HG02840 (cell line): ENCODE results near the gene RASGRP3.

ENCODE experiments used
- ATAC-seq: cut with Tn5 transposase; IDR thresholded peaks from one replicate; pipeline ENCODE4 v1.9.1; 2021; ENCODE audit warnings: mild to moderate bottlenecking, moderate library complexity, moderate number of reproducible peaks; ENCODE audit not compliant: unreplicated experiment, low FRiP score

The RASGRP3 gene

DNA sequence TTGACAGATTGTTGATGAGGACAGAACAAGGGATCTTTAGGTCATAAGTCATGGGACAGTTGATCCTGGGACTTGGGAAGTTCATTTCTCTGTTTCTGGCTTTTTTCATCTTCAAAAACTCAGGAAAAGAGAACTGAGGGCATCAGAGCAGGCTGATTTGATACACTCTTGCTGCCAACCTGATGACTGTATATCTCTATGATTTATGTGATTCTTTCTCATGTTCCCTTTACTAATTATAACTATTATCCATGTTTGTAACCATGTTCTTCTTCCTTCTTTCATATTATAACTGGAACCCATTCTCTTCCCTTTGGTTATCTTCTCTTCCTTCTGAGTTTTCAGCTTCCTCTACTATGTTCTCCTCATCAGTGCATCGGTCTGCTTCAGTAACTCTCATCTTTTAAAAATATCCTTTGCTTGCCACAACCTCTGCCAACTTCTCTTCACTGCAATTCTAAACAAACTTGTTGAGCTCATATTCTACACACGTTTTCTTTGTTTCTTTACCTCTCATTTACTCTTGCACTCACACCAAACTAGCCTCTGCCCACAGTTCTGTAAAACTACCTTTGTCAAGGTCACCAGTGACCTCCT, 13.5 kb downstream of the RASGRP3 start:
- no peak for ATAC-seq

DNA sequence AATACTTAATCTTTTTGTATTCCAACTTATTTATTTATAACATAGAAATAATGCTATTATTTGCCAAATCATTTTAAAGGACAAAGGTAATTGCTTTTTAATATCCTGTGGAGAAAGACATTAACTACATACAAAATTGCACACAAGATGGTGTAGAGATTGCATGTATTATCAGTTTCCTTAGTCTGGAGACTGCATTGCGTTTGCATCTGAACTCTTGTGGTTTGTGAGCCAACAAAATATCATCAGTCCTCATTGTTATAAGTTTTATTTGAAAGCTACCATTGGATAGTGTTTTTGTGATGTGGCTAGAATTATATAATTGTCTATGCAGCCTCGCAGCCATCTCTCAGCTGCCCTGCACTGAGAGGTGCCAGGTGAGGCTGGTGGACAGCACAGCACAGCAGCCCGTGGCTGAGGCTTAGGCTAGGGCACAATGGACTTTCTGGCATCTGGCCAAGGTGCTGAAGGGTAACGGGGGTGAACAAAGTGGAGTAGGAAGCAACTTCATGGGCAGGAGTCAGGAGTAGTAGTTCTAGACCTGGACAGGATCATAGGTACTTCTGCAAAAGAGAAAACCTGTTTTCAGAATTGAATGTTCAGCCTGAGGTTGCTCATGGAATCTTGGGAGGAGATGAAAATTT, 15.1 kb downstream of the RASGRP3 start:
- ATAC-seq, result no peak

DNA sequence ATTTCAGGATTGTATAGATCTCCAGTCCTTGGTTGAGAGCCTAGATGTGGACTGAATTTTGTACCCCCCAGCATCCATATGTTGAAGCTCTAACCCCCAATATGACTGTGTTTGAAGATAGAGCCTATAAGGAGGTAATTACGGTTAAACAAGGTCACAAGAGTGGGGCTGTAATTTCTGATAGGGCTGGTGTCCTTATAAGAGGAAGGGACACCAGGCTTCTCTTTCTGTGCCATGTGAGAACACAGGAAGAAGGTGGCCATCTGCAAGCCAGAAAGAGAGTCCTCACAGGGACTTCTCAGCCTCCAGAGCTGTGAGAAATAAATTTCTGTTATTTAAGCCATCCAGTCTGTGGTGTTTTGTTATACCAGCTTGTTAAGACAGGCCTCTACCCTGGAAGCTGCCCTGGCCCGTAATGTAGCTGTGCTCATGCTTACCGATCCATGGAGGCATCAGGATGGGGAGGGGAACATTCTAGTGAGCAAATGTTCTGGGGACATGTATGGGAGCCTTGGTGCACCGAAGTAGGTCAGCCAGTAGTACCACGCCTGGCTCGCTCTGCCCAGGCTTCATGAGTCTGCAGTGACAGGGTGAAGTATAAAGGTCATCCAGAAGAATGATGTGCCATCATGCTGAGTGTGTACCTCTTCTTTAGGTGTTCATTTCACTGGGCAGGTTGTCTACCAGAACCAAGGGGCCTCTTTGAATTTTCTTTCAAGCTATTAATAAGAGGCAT, 16.1 kb downstream of the RASGRP3 start:
- ATAC-seq, result no peak

DNA sequence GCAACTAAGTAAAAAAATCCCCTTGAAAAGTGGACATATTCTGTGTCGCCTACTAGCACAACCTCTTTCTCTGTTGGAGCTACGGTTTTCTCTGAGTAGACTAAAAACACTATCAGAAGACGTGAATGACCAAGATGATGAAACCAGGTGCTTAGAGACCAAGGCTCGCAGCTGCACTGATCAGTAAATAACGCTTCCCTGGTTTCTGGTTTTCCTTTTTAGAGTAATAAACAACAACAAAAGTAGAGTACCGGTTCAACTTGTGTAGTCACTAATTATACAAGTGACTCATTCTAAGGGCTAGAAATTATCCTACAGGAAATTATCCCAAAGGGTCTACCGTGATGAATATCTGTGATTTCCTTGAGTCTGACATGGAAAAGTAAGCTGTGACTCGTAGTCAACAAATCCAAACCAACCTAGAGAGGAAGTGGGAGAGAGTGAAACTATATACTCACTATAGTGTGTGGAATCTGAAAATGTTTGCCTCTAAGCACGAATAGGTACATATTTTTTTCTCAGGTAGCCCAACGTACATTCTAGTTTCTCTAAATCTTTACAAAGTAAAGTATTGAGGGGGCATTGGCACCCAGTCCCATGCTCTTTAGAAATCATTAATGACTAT, 17.8 kb downstream of the RASGRP3 start:
- peak; percentile 52 for ATAC-seq

DNA sequence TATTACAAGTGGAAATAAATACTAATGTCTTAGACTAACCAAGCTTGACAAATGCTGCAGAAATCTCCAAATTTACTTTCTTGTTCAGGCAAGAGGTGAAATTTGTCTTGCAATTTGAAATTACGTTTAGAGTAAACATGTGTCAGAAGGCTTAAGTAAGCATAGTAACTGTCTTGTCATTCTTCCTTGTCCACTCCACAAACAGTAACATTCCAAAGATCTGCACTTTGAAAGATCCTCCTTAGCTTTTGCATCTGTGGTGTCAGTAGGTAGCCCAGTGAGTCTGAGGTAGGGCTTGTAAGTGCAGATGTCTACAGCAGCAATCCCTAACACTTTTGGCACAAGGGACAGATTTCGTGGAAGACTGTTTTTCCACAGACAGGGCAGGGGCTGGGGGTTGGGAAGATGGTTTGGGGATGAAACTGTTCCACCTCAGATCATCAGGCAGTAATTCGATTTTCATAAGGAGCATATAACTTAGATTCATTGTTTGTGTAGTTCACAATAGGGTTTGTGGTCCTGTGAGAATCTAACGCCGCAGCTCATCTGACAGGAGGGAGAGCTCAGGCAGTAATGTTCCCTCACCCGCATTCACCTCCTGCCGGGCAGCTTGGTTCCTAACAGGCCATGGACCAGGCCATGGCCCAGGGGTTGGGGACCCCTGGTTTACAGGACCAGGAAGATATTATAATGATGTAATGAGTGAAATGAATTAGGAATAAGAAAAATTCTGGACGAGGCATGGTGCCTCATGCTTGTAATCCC, 18.6 kb downstream of the RASGRP3 start:
- ATAC-seq, result no peak

DNA sequence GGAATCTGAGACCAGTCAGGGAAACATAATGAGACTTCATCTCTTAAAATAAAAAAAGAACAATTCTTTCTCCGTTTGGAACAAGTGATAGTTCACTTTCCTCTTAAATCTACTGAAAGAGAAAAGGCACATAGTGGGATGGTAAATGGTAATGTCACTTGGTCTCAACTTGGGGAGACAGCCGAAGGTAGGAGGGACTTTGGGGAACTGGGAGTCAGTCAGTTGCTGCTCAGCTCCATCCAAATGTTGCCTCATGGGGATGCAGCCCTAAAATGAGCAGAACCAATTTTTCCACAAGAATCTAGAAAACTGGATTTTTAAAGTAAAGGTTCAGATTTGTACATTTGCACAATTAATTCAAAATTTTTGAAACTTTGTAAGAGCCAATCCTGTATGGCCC, 19.2 kb downstream of the RASGRP3 start:
- no peak for ATAC-seq

DNA sequence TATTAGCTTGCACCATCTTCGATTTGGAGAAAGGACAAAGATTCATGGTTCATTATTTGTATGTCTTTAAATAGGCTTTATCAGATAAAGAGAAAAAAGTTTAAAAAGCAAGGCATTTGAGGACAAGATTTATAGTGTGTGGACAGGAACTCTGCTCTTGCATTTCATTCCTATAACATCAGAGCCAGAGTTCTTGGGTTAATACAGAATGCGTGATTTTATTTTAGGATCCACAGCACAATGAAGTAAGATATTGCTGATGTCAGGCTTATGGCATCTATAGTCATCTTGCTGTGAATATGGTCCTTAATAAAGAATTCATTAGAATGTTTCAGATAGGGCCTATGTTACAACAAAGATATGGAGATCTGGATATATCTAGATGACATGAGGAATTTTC, 19.7 kb downstream of the RASGRP3 start:
- no peak for ATAC-seq

DNA sequence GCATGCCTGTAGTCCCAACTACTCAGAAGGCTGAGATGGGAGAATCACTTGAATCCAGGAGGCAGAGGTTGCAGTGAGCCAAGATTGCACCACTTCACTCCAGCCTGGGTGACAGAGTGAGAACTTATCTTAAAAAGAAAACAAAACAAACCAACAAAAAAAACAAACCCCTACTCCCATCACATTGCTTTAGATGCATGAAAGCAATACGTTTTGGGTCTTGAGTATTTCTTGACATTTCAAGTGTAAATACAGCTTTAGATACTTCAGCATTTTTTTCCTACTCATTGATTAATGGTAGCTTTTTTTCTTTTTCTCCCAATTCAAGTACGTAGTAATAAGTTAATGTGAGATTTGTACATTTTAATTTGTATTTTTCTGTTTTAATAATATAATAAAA, 20.3 kb downstream of the RASGRP3 start:
- no peak for ATAC-seq

DNA sequence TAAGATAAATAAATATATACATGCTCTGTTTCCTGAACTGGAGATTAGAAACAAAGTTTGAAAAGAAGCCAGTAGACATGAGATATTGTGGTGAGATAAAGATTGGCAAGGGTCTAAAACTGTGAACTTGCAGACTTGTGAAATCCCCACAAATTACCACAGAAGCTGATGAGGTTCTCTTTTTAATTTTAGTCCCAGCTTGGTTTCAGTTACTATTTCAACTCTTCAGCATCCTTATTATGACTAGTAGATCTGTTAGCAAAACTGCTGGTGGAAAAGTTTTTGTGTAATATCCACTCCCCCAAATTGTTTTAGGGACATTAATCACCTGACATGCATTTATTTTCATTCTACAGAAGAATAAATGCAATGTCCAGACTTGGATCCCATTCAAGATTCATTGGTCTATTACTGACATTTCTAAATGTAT, 20.8 kb downstream of the RASGRP3 start:
- peak; percentile 54 for ATAC-seq

DNA sequence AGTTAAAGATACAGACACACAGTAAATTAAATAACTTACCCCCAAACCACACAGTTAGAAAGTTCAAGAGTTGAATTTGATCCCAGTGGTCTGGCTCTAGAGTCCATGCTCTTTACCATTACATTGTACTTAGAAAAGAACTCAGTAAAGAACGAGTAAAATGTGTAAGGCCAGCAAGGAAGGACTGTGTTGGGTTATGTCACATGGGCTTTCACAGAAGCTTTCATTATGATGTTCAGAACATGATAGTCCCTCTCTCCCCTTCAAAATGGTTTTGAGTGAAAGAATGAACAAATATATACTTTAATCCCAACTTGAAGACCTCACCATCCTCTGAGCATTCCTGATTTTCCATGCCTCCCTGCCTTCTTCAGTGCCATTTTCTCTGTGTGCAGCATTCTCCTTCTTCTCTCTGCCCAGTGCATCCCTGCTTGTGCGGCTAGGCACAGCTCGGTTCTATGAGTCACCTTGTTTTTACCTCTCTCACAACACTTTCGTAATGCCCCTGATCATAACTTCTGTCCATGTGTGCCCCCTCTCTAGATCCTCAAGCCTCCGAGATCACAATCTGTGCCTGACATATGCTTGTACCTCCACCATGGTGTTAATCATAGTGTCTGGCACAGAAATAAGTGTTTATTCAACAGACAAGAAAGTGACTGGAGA, 22.0 kb downstream of the RASGRP3 start:
- no peak for ATAC-seq

DNA sequence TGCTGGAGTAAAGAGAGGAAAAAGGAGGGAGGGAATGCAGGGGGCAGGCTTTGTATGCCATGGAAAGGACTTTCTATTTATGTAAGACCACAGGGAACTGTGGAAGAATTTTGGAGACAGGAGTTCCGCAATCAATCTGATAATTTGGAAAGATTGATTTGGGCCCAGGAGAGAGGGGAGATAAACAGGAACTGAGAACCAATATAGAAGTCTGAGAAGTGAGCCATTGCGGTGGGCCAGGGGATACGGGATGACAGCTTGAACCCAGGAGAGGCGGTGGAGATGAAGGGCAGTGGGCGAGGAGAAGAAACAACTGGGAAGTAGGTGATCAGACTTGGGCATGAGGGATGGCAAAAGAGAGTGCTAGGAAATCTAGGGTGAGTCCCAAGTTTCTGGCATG, 23.7 kb downstream of the RASGRP3 start:
- ATAC-seq, result no peak

DNA sequence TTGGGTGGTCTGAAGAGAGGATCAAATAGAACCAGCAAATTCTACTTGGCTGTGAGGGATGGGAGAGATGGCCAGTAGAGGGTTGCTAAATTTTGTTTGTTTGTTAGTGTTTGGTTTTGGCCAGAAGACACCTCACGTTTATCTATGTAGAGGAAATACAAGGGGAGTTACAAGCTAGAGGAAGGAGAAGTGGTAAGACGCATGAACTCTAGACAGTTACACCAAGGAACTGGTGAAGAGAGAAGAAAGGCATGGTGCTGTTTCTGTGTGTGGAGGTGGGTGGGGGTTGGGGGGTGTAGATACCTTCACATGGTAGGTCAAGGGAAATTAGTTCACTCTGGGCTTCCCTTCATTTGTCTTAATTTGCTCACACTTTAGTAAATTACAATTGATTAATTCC, 25.6 kb downstream of the RASGRP3 start:
- no peak for ATAC-seq

DNA sequence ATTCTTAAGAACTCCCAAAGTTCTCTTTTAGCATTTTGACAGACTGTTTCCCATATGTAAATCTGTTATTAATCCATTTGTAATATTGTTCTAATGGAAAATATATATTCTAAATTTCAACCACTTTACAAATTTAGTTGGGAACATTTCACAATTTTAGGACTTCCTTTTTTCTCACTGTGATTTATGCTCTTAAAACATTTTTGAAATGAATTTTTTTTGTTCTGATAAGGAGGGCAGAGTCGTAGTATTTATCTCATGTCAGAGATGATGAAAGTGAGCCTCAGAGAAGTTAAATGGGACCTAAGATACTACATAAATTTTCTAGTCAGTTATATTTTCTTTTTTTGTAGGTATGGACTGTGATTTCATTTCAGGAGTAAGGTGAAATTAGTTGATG, 26.6 kb downstream of the RASGRP3 start:
- ATAC-seq, result no peak

DNA sequence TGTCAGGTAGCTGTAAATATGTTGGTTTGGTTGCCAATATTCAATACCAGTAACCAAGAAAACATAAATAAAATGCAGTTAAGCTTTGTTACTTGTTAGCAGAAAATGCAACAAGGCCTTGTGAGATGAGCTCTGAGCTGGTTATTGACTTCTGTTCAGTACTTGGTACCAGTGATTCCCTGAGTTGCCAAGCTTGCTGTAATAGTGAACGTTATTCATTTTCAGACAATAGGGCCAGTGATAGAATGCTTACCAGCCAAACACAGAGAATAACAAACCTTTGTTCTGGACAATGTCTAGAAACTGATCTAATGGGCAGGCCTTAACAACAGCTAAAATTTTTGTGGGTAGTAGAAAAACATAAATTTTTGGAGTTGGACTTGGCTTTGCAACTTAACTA, 29.5 kb downstream of the RASGRP3 start:
- no peak for ATAC-seq

DNA sequence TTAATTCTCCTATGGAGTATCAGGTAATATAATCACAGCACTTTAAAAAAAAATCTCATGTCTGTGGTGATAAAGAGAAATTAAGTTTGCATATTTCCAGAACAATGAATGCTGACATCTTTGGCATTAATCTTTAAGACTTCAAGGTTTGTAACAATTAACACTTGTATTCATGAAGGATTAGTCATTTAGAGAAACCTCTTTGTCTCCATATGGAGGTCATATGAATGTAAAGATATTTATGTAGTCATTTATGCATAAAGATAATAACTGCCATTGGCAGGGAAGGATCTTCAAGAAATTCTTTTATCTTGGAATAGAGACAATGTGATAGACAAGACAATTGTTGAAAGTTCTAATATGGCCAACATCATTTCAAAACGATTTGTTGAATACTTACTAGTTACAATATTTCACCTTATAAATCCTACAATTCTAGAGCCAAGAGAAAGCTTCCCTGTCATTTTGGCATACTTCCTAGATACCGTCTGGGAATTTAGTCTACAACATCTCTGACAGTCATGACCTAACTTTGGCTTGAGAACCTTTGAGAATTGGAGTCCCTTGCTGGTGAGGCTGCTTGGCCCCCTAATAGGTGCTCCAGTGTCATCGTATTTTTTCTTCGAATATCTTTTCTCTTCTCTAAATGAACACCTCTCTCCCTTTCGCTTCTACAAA, 33.6 kb downstream of the RASGRP3 start:
- ATAC-seq, result no peak

DNA sequence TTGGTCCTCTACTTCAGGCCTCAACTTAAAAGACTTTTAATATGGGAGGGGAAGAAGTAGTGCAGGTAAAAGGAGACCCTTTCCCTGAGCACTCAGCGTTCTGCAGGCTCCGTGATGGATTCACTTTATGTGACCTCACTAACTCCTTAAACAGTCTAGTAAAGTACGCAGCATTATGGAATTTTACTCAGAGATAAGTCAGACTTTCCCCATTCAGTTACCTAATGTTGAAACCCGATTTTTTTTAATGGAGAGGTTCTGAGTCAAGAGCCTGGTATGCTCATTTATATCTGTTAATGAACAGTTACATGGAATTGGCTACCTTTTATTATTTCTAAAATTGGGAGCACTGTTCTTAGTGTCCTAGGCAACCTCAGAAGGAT, 34.1 kb downstream of the RASGRP3 start:
- no peak for ATAC-seq

DNA sequence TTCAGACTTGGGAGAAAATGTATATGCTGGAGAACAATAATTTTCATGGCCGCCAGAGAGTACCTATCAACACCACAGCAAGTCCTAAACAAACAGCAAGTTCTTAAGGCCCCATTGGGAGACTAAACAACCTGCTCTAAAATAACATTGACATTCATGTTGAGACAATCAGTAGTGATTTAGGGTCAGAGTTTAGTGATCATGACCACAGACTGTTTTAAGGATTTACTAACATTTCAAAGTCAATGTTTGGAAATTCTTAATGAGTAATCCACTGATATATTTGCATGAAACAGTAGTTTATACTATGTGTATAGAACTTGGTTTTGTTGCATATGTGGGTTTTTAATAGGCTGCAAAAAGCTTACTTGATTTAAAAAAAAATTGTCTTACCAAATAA, 34.7 kb downstream of the RASGRP3 start:
- no peak for ATAC-seq

DNA sequence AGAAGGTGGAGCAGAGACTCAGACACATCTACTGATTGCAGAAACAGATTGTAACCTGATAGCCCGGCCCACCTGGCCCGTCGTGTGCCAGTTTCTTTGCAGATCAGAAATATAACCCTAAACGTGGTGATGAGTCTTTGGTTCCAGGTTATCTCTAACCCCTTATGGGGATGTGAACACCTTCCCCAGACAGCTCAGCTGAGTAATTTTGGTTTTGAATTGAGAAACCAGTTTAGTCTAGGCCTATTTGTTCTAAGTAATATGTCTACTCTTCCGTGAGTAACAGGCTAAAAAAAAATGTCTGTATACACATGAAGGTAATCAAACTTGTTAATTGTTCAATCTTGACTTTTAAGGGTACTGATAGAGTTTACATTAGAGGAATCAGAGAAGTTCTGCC, 35.7 kb downstream of the RASGRP3 start:
- no peak for ATAC-seq

DNA sequence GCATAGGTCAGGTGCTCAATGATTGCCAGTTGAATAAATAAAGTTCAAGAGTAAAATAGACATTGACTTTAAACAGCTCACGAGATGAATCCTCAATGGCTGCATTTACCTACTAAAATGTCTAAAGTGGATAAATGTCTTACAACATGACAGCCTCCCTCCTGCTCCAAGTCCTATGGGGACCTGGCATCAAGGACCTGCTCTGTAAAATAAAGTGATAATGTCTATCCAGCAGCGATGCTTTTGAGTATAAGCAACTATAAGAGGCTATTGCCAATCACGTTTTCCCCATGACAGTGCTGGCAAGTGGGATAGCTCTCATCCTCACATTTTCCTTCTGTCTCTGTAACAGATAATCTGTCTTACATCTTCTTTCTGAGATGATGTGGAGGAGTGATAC, 37.0 kb downstream of the RASGRP3 start:
- ATAC-seq, result no peak
